ENCODE data around the gene SLC1A4.

GRCh38 chr2:64945973-64946768, 43.0 kb upstream of the SLC1A4 start:
- TF ChIP-seq EP300 (IDR thresholded peaks at IDR 0.05; ENCODE audit: low read depth) (no peak), POLR2A (IDR thresholded peaks at IDR 0.05) (no peak)

All from transverse colon (tissue), 1 donor.